GM12864 (cell line): ENCODE measurements around the gene MATR3.
A peak's percentile ranks its signal among the peaks of the same experiment; 100 is the strongest.

Experiments
- DNase-seq: peaks from one replicate; pipeline ENCODE4 v3.0.0-alpha.2; 2011; ENCODE audit warnings: low read depth
- H3K4me3 ChIP-seq: 2 replicates; pipeline ENCODE4 v1.5.1; 2011; ENCODE audit warnings: mild to moderate bottlenecking, low read depth, low read length, control low read depth
- TF ChIP-seq, protein P1 (sequence below): IDR thresholded peaks from 2 replicates; pipeline ENCODE4 v1.5.1; 2011; ENCODE audit warnings: low read depth, mild to moderate bottlenecking, moderate library complexity, low read length, control low read depth, inconsistent platforms; ENCODE audit errors: missing control alignments

The MATR3 gene

DNA sequence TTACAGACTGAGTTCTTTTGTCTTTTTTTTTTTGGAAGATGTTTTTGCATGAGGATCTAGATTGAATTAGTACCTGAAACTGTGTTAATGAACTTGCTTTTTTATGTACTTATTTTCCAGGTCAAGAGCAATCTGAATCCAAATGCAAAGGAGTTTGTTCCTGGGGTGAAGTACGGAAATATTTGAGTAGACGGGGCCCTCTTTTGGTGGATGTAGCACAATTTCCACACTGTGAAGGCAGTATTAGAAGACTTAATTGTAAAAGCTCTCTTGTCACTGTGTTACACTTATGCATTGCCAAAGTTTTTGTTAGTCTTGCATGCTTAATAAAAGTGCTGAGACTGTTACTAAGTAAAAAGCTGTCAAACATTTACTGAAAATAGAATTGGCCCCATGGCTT, 75.1 kb downstream of the MATR3 start:
- TF ChIP-seq, protein P1, sequence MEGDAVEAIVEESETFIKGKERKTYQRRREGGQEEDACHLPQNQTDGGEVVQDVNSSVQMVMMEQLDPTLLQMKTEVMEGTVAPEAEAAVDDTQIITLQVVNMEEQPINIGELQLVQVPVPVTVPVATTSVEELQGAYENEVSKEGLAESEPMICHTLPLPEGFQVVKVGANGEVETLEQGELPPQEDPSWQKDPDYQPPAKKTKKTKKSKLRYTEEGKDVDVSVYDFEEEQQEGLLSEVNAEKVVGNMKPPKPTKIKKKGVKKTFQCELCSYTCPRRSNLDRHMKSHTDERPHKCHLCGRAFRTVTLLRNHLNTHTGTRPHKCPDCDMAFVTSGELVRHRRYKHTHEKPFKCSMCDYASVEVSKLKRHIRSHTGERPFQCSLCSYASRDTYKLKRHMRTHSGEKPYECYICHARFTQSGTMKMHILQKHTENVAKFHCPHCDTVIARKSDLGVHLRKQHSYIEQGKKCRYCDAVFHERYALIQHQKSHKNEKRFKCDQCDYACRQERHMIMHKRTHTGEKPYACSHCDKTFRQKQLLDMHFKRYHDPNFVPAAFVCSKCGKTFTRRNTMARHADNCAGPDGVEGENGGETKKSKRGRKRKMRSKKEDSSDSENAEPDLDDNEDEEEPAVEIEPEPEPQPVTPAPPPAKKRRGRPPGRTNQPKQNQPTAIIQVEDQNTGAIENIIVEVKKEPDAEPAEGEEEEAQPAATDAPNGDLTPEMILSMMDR, result peak; percentile 7
- no peak for DNase-seq
- no peak overlapping the region for H3K4me3 ChIP-seq

DNA sequence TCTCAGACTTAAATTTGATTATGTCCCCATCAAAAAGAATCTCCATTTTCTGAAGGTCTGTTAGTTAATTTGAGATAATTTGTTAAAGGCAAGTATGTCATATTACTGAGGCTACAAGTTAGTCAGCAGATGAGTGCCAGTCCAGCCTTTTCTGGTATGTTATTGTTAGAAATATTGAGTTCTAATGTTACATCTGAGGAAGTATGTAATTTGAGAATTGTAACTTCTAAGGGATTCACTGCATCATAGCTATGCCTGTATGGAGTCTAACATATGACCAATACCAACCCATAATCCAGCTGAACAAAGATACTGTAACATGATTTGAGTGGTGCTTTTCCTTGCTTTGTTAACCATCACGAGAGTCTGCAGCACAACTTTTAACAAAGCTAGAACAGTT, 75.6 kb downstream of the MATR3 start:
- DNase-seq, result no peak
- TF ChIP-seq, protein P1, result no peak
- H3K4me3 ChIP-seq, result no peak overlapping the region

DNA sequence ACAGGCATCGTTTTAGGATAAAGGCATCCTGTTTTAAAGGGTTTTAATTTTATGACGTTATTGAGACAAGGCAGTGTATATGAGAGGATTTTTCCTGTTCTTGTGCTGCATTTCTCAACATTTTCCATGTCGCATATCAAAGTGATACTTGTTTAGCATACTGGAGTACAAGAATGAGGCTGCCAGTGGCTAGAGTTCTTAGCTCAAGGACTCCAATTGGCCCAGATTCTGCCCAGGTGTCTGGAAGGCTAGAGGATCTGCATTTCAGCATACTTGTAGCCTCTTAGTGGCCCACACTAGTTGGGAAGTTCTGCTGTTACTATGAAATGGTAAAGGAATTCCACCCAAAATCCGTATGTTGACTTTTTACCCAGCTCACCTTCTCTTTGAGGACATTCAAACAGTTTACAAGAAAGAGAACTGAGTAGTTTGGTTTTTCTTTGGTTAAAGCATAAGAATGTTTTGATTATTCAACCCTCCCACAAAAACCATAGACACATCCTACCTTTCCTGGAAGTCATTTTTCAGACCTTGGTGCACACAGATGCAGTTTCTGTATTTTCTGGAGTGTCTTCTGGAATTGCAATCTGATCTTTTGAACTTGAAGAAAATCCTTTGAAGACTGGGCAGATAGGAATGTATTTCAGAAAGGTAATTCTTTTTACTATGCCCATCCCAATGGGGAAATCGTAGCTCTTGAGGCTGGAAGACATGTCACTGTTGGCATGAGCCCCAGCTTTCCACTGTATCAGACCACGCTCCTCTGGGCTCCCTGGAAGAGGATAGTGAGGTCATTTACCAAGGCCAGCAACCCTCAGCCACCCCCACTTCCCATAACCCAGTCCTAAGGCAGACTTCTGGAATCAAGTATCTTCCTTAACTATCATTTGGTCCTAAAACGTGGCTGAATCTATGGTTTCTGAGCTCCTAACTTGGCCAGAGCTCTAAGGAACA, 78.2 kb downstream of the MATR3 start:
- DNase-seq, result no peak
- no peak overlapping the region for H3K4me3 ChIP-seq

DNA sequence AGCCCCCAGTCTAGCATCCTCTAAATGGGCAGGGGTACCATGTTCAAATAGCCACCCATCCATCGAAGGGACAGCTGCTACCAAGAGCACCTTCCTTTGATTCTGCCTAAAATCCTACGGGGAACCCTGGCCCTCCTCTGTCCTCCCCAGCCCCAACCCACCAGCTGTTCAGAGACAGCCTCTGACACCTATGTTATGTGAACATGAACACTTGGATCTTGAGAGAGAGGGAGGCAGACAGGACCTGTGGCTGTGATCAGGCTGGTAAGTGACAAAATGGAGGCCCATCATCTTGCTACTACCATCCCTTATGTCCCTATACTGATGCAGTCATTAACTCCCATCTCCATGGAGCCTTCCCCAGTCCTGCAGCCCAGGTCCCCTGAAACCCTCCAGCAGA, 81.4 kb downstream of the MATR3 start:
- no peak overlapping the region for H3K4me3 ChIP-seq
- TF ChIP-seq, protein P1, result no peak
- no peak for DNase-seq

More for the DNA sequence above, 78.2 kb downstream of the MATR3 start:
- TF ChIP-seq, protein P1, result no peak

DNA sequence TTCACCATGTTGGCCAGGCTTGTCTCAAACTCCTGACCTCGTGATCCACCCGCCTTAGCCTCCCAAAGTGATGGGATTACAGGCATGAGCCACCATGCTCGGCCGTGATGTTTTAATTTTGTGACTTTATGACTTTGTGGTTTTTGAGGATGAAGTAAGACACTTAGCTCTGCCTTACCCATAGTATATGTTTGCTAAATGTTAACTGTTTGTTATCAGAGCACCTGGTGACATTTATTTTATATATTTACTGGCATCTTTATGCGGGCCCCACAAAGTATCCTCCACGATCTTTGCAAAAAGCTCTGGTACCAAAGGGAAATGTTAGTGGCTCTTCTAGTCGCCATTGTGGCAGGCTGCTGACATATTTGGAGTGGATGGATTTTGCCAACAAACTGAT, 82.8 kb downstream of the MATR3 start:
- no peak for DNase-seq
- TF ChIP-seq, protein P1, result no peak
- no peak overlapping the region for H3K4me3 ChIP-seq

DNA sequence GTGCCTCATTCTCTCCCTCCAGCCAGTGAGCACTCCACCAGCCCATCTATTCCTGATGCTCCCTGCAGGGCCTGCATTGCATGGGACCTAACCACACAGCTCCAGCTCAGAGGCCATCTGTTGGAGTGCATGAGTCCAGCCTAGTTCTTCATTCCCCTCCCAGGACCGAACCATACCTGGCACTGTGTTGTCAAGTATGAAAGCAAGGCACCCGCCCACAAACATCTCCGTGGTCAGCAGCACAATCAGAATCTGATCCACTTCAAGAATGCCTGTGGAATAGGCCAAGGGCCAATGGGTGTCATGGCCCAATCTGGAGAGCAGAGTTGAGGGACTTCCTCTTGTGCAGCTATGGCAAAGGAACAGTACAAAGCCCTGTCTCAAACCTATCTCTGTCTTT, 83.7 kb downstream of the MATR3 start:
- no peak overlapping the region for H3K4me3 ChIP-seq
- TF ChIP-seq, protein P1, result no peak
- DNase-seq, result no peak
